ENCODE results near the gene FLRT1. TPM values are rescaled to one million over a fixed set of nuclear protein-coding genes. Genes with fewer than 3 reads are reported as not detected.

Gene FLRT1
- polyA plus RNA-seq, 1 donor from 2014 or later, result 2.6 TPM

- H3K36me3 ChIP-seq (ENCODE audit: insufficient read depth, low read length), result no peaks in the 10 kb centered on the region
- H3F3A ChIP-seq (ENCODE audit: insufficient read depth, low read length, poor library complexity, severe bottlenecking), result no peaks in the 10 kb centered on the region
- H3K79me2 ChIP-seq (replicated peaks; ENCODE audit: insufficient read depth, low read length), result no peaks in the 10 kb centered on the region
- peak overlapping the region; percentile 68 for H3K4me2 ChIP-seq (ENCODE audit: low read length)
- no peaks in the 10 kb centered on the region for H4K20me1 ChIP-seq (ENCODE audit: insufficient read depth)
- H2AFZ ChIP-seq (ENCODE audit: low read depth, low read length), result no peak overlapping the region
- TF ChIP-seq POLR2AphosphoS5 (IDR thresholded peaks at IDR 0.05) (no peak), RAD21 (conservative IDR thresholded peaks at IDR 0.05) (no peak), REST (IDR thresholded peaks at IDR 0.05; ENCODE audit: borderline replicate concordance) (no peak), SMC3 (conservative IDR thresholded peaks at IDR 0.05; ENCODE audit: poor library complexity) (no peak), TAF1 (IDR thresholded peaks at IDR 0.05; ENCODE audit: low read depth) (no peak), EP300 (conservative IDR thresholded peaks at IDR 0.05; ENCODE audit: poor library complexity, severe bottlenecking) (no peak), EZH2 (IDR thresholded peaks at IDR 0.05; ENCODE audit: borderline replicate concordance, insufficient read depth, low read length, poor library complexity, severe bottlenecking) (no peak)
- peak overlapping the region; percentile 90 for H3K4me3 ChIP-seq (ENCODE audit: low read length)
- H3K27me3 ChIP-seq (ENCODE audit: insufficient read depth, low read depth, low read length), result no peaks in the 10 kb centered on the region
- no peaks in the 10 kb centered on the region for H3K9me2 ChIP-seq (ENCODE audit: insufficient read depth, low read length)
- peak overlapping the region; percentile 45 for H3K27ac ChIP-seq (ENCODE audit: low read length)
- peak overlapping the region; percentile 69 for H3K9ac ChIP-seq (ENCODE audit: low read length)
- H3K9me3 ChIP-seq (ENCODE audit: low read length), result no peaks in the 10 kb centered on the region
Measured at GRCh38 chr11:64037027-64037634, 1.4 kb downstream of the FLRT1 start.

- H3K4me3 ChIP-seq (ENCODE audit: low read length), result no peak overlapping the region
- no peak overlapping the region for H3K27ac ChIP-seq (ENCODE audit: low read length)
- H3K36me3 ChIP-seq (ENCODE audit: insufficient read depth, low read length), result no peaks in the 10 kb centered on the region
- H3K9ac ChIP-seq (ENCODE audit: low read length), result no peak overlapping the region
- H2AFZ ChIP-seq (ENCODE audit: low read depth, low read length), result no peak overlapping the region
- no peaks in the 10 kb centered on the region for H3K9me3 ChIP-seq (ENCODE audit: low read length)
- H3K4me2 ChIP-seq (ENCODE audit: low read length), result no peak overlapping the region
- H3K9me2 ChIP-seq (ENCODE audit: insufficient read depth, low read length), result no peaks in the 10 kb centered on the region
- TF ChIP-seq RAD21 (conservative IDR thresholded peaks at IDR 0.05) (no peak), EZH2 (IDR thresholded peaks at IDR 0.05; ENCODE audit: borderline replicate concordance, insufficient read depth, low read length, poor library complexity, severe bottlenecking) (no peak), EP300 (conservative IDR thresholded peaks at IDR 0.05; ENCODE audit: poor library complexity, severe bottlenecking) (no peak), SMC3 (conservative IDR thresholded peaks at IDR 0.05; ENCODE audit: poor library complexity) (no peak), TAF1 (IDR thresholded peaks at IDR 0.05; ENCODE audit: low read depth) (no peak), POLR2AphosphoS5 (IDR thresholded peaks at IDR 0.05) (no peak), MXI1 (conservative IDR thresholded peaks at IDR 0.05; ENCODE audit: poor library complexity, severe bottlenecking) (no peak), REST (IDR thresholded peaks at IDR 0.05; ENCODE audit: borderline replicate concordance) (no peak), CTCF (IDR thresholded peaks at IDR 0.05; ENCODE audit: poor library complexity, severe bottlenecking) (no peak)
- H3F3A ChIP-seq (ENCODE audit: insufficient read depth, low read length, poor library complexity, severe bottlenecking), result no peaks in the 10 kb centered on the region
- no peaks in the 10 kb centered on the region for H3K79me2 ChIP-seq (replicated peaks; ENCODE audit: insufficient read depth, low read length)
- no peaks in the 10 kb centered on the region for H3K27me3 ChIP-seq (ENCODE audit: insufficient read depth, low read depth, low read length)
- H4K20me1 ChIP-seq (ENCODE audit: insufficient read depth), result no peaks in the 10 kb centered on the region
Measured at GRCh38 chr11:64038500-64038899, 2.8 kb downstream of the FLRT1 start.

All from neural cell (in vitro differentiated cells).